ENCODE measurements around the gene CHRDL2. TPM values are rescaled to one million over a fixed set of nuclear protein-coding genes. Genes with fewer than 3 reads are reported as not detected.

CHRDL2 gene, protein sequence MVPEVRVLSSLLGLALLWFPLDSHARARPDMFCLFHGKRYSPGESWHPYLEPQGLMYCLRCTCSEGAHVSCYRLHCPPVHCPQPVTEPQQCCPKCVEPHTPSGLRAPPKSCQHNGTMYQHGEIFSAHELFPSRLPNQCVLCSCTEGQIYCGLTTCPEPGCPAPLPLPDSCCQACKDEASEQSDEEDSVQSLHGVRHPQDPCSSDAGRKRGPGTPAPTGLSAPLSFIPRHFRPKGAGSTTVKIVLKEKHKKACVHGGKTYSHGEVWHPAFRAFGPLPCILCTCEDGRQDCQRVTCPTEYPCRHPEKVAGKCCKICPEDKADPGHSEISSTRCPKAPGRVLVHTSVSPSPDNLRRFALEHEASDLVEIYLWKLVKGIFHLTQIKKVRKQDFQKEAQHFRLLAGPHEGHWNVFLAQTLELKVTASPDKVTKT
- total RNA-seq, result not detected in 2 replicates

DNA sequence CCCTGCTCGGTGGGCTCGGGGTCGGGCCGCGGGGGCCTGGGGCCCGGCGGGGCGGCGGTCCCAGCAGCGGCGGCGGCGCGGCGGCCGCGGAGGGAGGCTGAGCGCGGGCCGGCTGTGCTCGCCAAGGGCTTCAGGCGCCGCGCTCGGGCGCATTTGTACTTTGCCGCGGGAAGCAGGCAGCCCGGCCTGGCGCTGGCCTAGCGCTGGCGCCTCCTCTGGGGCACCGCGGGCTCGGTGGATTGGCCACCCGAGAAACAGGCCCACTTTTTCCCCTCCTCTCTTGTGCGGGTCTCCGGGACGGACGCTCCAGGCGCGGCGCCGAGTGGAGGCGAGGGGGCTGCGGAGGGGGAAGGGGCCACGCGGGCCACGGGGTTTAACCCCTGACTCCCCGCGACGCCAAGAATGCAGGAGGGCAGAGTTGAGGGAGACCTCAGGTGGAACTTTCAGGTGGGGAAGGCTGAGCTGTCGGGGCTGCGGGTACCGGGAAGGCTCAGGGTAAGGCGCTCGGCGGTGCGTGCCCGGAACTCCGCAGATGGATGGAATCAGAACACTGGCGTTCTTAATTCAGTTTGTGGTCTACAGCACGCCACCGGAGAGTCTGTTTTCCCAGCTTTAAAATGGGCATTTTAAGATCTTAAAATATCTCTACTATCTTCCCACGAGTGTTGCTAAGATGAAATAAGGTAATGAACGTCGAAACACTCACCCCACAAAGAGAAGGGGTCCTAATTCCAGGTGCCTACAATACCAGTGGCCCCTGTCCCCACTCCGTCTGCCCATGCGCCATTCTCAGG is at the start of gene CHRDL2:
CHRDL2 (minus strand) TSS at position 126 of the 794 bp plus-strand sequence. CDS start 538 bp downstream, outside the sequence.

GRCh38 chr11:74748211-74749126 is 17.2 kb upstream of the CHRDL2 start, which contains the start of gene RNF169:
TSS of gene RNF169 (plus strand) at chr11:74748849. CDS start at chr11:74748881, 32 bp downstream.

Other genes starting within 250 kb of the CHRDL2 start
- gene LIPT2, start 237.7 kb downstream of the CHRDL2 start, total RNA-seq, result 1.2 and 2.6 TPM in 2 replicates
- 11.9 and 12.6 TPM in 2 replicates for gene POLD3, start 138.8 kb downstream of the CHRDL2 start, total RNA-seq
- 19.4 and 20.0 TPM in 2 replicates for gene RNF169, start 17.4 kb upstream of the CHRDL2 start, total RNA-seq
- gene XRRA1, start 217.7 kb upstream of the CHRDL2 start, total RNA-seq, result 3.2 and 4.7 TPM in 2 replicates
- gene SPCS2, start 217.8 kb upstream of the CHRDL2 start, total RNA-seq, result 30.4 and 43.7 TPM in 2 replicates